ENCODE data around the gene ELMOD3. TPM values are rescaled to one million over a fixed set of nuclear protein-coding genes. Genes with fewer than 3 reads are reported as not detected.

The ELMOD3 gene
- total and polyA plus RNA-seq, 2 of the 8 experiments (the other 6 are each of a cell fraction or from before 2014, with no cell fraction given): 8.5 to 10.2 TPM

DNA sequence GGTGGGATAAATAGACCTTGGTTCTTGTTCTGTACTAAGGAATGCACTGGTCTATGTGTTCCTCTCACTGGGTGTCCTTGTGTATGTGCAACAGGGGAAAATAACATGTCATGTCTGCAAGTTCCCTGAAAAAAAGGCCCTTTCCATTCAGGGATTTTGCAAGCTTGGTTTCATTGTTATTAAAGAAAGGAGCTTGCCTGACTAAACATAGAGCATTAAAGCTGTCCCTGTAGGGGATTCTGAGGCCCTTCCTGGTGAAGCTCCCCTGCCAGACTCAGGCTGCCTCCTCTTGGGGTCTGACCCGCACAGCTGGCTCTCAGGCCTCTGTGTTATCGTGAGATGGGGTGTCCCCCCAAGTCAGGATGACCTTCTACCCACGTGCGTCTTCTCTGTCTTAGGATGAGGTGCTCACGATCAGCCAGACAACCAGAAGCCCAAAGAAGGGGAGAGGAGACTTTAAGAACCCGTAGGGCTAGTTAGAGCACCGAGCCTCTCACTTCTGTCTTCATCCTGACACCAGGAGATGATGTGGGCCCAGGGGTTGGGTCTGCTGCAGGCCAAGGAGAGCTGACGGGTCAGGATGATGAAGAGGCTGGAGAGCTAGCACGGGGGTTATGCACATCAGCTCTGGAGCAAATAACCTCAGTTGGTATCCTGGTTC is 34.4 kb downstream of the ELMOD3 start:
- CTCF ChIA-PET (ENCODE audit: partially characterized antibody): interaction anchor here (0.8 to 8.6 kb wide), 17 partner anchors 11 to 323 kb away, joined by 3 to 102 read pairs (median 6); partner anchors contain the start of genes MAT2A and SH2D6
- H3K36me3 ChIP-seq (ENCODE audit: control insufficient read depth in 2 of 4, insufficient read depth in 4 of 4, low read length in 3 of 4): no peaks in the 10 kb centered on the region
- H3K4me3 ChIP-seq (ENCODE audit: extremely low read depth in 1 of 4, insufficient read depth in 2 of 4, low read depth in 3 of 4, low read length in 4 of 4): no peak overlapping the region
- H3K27me3 ChIP-seq (replicated peaks in 1 of 4; ENCODE audit: control insufficient read depth in 3 of 4, extremely low read depth in 1 of 4, insufficient read depth in 3 of 4, low read length in 3 of 4): no peaks in the 10 kb centered on the region; a peak in 1 of 7 replicates
- FAIRE-seq (no peak), DNase-seq (ENCODE audit: low read depth in 1 of 2, low spot score in 2 of 2) (no peak)
- 85% methylated on average over 9 of the region's 9 CpGs; no CpG with 5 or more reads in 1 of the 2 experiments for WGBS, 2 experiments (ENCODE audit: extremely low coverage in 1 of 2, insufficient coverage in 1 of 2, insufficient read length in 1 of 2, insufficient replicate concordance in 2 of 2, low coverage in 1 of 2, low lambda C conversion rate in 2 of 2, missing lambda C conversion rate in 1 of 2)
- no peak overlapping the region for H2BK15ac ChIP-seq (ENCODE audit: low read length)
- no peak overlapping the region for H2AK5ac ChIP-seq (ENCODE audit: low read depth, low read length)
- H3K79me2 ChIP-seq (ENCODE audit: control insufficient read depth in 1 of 2, insufficient read depth in 2 of 2, low read length in 2 of 2): no peaks in the 10 kb centered on the region
- H2BK120ac ChIP-seq (replicated peaks; ENCODE audit: low read depth, low read length): no peak overlapping the region
- no peak for TF ChIP-seq GTF2F1 (IDR thresholded peaks at IDR 0.05; ENCODE audit: borderline replicate concordance, low read depth, low read length)
- TF ChIP-seq SUZ12 (IDR thresholded peaks at IDR 0.05; ENCODE audit: low read length): no peak
- TF ChIP-seq NRF1 (IDR thresholded peaks at IDR 0.05; ENCODE audit: low read depth, low read length): no peak
- TF ChIP-seq CHD1 (IDR thresholded peaks at IDR 0.05; ENCODE audit: low read depth, low read length): no peak
- no peak for TF ChIP-seq SRF (IDR thresholded peaks at IDR 0.05; ENCODE audit: low read depth, low read length)
- TF ChIP-seq, protein P1, sequence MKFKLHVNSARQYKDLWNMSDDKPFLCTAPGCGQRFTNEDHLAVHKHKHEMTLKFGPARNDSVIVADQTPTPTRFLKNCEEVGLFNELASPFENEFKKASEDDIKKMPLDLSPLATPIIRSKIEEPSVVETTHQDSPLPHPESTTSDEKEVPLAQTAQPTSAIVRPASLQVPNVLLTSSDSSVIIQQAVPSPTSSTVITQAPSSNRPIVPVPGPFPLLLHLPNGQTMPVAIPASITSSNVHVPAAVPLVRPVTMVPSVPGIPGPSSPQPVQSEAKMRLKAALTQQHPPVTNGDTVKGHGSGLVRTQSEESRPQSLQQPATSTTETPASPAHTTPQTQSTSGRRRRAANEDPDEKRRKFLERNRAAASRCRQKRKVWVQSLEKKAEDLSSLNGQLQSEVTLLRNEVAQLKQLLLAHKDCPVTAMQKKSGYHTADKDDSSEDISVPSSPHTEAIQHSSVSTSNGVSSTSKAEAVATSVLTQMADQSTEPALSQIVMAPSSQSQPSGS (IDR thresholded peaks at IDR 0.05; ENCODE audit: low read length): no peak
- TF ChIP-seq POU5F1 (IDR thresholded peaks at IDR 0.05; ENCODE audit: low read depth, low read length): no peak
- TF ChIP-seq KDM1A (IDR thresholded peaks at IDR 0.05; ENCODE audit: borderline replicate concordance, low read length): no peak
- no peak for TF ChIP-seq SP2 (IDR thresholded peaks at IDR 0.05; ENCODE audit: low read length)
- no peak overlapping the region for H3K4ac ChIP-seq (replicated peaks; ENCODE audit: insufficient read length, low read depth, low read length)
- no peak overlapping the region for H3K14ac ChIP-seq (ENCODE audit: insufficient read length)
- H2BK20ac ChIP-seq (ENCODE audit: low read length): no peak overlapping the region
- H3K56ac ChIP-seq (replicated peaks; ENCODE audit: insufficient read length, low read depth, low read length): no peak overlapping the region
- peaks cover 0 to 3% (median 2%) of the 10 kb centered on the region in 4 experiments; a peak in 3 of 7 replicates for H3K4me1 ChIP-seq (replicated peaks in 1 of 4; ENCODE audit: control insufficient read depth in 3 of 4, insufficient read depth in 4 of 4, low read length in 3 of 4)
- no peak overlapping the region for H4K91ac ChIP-seq (replicated peaks; ENCODE audit: insufficient read length, low read length)
- no peaks in the 10 kb centered on the region for H4K20me1 ChIP-seq (replicated peaks in 1 of 2; ENCODE audit: control insufficient read depth in 1 of 2, insufficient read depth in 2 of 2, low read length in 2 of 2)
- POLR2A ChIA-PET (ENCODE audit: partially characterized antibody): interaction anchor here (0.6 to 25.0 kb wide), 10 partner anchors 9 to 175 kb away, joined by 3 to 396 read pairs (median 4); partner anchors contain the start of genes MAT2A and TGOLN2
- no peak overlapping the region for H2BK12ac ChIP-seq (ENCODE audit: low read depth, low read length)
- no peak overlapping the region for H2AFZ ChIP-seq (ENCODE audit: low read length)
- no peak overlapping the region for H4K8ac ChIP-seq (ENCODE audit: extremely low read depth, insufficient read depth, low read length)
- H3K4me2 ChIP-seq (ENCODE audit: insufficient read depth in 1 of 2, low read depth in 2 of 2, low read length in 2 of 2): no peak overlapping the region
- no peak overlapping the region for H3K18ac ChIP-seq (ENCODE audit: extremely low read depth, low read length)
- H4K5ac ChIP-seq (ENCODE audit: insufficient read length, low read depth, low read length): no peak overlapping the region
- no peak overlapping the region for H3K23ac ChIP-seq (ENCODE audit: insufficient read length)
- no peak overlapping the region for H2BK5ac ChIP-seq (ENCODE audit: low read depth, low read length)
- no peaks in the 10 kb centered on the region for H3K9me3 ChIP-seq (ENCODE audit: insufficient read depth in 2 of 2, low read depth in 1 of 2, low read length in 1 of 2)
- H3K27ac ChIP-seq (ENCODE audit: low read depth, low read length): no peak overlapping the region
- H3K23me2 ChIP-seq (ENCODE audit: low read depth, low read length): no peaks in the 10 kb centered on the region
- H3K79me1 ChIP-seq (ENCODE audit: low read depth, low read length): no peaks in the 10 kb centered on the region
- H3K9ac ChIP-seq (replicated peaks in 1 of 4; ENCODE audit: extremely low read depth in 1 of 4, low read depth in 3 of 4, low read length in 3 of 4): no peak overlapping the region

Measured in H1 (cell line).